GM18861 (cell line): ENCODE measurements around the gene RASAL2.

Experiments
- ATAC-seq: cut with Tn5 transposase; IDR thresholded peaks from one replicate; pipeline ENCODE4 v1.9.1; 2021; ENCODE audit not compliant: unreplicated experiment

Gene RASAL2

DNA sequence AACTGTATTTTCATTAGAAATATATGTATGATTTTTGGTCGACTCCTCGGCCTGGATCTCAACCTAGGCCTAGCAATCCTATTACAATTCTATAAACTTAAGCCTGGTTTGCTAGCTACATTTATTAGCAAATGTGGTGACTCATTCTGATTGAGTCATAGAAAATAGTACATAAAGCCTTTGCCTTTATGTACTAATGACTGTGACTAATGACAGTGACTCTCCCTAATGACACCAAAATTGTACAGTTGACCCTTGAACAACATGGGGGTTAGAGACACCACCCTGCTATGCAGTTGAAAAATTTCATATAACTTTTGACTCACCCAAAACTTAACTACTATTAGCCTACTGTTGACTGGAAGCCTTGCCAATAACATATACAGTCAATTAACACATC, 324.0 kb downstream of the RASAL2 start:
- no peak for ATAC-seq

DNA sequence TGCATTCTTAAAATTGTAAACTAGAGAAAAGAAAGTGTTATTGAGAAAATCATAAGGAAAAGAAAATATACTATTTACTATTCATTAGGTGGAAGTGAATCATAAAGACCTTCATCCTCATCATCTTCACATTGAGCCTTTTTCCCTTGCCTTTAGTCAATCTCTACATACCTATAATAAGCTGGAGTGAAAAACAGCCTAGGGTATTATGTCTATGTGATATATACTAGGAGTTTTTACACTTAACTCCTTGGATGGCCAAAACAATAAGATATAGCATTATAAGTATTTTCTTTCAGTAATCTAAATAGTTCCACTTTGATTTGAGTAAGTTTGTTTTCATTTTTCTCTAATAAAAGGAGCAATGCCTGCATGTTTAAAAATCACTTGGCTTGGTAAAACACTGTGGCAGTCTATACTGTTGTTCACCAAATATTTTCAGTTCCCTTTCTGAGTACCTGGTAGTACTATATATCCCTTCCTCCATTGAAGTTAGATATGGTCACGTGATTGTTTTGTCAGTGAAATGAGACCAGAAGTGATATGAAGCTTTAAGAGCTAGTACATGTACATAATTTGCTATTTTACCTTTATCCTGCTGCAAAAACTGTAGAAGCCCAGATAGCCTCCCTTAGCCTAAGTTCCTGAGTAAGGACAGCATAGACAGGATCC, 324.5 kb downstream of the RASAL2 start:
- ATAC-seq: peak; percentile 85

- no peak for ATAC-seq
Measured at GRCh38 chr1:178434360-178434759, 340.5 kb downstream of the RASAL2 start.

DNA sequence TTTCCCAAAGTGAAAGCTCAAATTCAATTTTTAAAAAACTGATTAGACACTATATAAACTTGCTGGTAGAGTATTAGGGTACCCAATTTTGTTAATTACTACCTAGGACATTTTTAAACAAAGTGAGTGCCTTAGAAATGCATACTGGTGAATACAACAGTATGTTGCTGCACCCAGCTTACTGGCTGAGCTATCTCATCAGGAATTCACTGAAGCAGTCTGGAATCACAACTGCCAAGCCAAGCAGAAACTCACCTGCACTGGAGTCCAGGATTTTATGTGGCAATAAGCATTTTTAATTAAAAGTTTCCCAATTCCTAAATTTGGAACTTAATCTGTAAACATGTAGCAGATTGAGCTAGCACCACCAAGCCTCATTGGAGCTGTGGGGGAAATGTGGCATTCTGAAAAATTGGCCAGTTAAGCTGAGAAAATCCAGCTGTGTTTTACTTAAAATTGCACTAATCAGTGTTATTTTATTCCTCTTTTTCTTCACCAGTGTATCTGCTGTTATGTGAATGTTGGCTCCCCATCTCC, 341.1 kb downstream of the RASAL2 start:
- ATAC-seq: no peak

DNA sequence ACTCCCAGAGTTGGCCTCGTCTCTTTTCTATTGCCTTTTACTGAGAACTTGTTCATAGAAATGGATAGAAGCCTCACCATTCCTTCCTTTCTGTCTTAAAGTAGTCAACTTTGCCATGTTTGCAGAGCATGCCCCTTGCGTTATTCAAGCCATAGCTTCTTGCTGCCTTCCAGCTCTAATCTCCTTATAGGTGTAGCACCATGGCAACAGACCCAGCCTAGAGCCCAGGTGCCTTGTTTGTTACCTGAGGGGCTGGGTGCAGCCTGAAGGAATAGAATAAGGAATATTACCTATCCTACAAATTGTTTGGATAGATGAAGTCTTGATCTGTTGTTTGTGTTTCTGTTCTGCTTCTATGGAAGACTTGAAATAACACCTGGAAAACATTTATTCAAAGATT, 343.0 kb downstream of the RASAL2 start:
- ATAC-seq: no peak

GRCh38 chr1:178438432-178438831, 344.5 kb downstream of the RASAL2 start:
- ATAC-seq: no peak

DNA sequence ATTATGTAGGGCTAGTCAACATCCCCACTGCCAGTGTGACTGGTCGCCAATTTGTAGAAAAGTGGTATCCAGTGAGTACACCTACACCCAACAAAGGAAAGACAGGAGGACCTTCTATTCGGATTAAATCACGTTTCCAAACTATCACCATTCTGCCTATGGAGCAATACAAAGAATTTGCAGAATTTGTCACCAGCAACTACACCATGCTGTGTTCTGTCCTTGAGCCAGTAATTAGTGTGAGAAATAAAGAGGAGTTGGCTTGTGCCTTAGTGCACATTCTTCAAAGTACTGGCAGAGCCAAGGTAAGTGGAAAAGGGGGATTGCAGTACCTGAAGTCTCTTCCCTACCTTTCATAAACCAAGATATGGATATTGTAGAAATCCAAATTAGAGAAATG, 349.0 kb downstream of the RASAL2 start:
- ATAC-seq: no peak

DNA sequence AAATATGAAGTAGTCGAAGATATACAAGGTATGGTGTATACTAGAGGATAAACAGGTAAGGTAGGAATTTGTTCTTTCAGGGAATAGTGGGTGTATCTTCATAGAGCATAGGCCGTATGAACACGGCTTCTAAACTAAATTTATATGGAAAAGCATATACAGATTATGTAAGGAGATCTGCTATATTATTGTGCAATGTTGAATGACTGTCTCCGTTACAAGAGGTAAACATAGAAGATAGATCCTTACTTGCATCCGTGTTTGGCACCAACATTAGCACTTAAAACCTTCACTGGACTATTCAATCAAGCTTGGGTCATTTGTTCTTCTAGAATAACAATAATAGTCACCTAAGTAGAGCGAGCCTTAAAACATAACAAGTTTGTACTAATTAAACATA, 357.0 kb downstream of the RASAL2 start:
- no peak for ATAC-seq

DNA sequence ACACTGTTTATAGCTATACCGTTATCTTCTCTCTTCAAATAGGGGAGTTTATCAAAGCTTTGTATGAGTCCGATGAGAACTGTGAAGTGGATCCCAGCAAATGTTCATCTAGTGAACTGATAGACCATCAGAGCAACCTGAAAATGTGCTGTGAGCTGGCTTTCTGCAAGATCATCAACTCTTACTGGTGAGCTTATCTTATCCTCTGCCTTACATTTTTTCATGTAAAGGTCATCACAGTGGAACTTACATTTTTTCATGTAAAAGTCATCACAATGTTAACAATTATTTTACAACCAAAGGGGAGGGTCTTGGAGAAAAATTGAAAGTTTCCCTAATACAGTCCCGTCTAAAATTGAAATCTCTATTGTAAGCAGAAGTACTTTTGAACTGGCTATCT, 357.6 kb downstream of the RASAL2 start:
- ATAC-seq: no peak

DNA sequence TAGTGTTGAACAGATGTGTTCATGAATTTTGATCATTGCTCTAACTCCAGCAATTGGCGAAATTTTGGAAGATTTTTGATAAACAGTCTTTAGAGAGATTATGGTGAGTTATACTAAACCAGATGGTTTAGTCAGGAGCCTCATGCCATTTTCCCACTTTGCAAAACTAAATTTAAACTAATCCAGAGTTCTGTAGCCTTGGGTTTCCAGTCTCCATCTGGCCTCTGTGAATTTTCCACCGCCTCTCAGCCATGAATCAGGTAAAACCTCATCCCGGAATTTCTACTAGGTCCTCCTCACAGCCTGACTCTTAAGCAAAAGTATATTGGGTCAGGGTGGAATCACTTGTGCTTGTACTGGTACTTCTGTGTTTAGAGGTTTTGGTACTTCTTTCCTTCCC, 358.1 kb downstream of the RASAL2 start:
- ATAC-seq: no peak

DNA sequence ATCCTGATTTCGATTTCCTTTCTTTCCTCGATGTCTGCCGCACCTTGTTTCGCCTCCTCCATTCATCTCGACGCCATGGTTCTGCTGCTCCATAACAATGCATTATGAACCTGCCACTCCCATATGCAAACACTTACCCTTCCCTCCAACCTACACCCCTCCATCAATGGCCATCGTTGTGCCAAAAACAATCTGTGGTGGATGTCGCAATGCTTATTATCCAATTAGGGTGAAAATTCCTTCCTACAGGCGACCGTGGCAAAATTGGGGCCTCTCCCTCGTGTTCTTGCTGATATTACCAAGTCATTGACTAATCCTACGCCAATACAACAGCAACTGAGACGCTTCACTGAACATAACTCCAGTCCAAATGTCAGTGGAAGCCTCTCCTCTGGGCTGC, 362.6 kb downstream of the RASAL2 start:
- ATAC-seq: no peak

DNA sequence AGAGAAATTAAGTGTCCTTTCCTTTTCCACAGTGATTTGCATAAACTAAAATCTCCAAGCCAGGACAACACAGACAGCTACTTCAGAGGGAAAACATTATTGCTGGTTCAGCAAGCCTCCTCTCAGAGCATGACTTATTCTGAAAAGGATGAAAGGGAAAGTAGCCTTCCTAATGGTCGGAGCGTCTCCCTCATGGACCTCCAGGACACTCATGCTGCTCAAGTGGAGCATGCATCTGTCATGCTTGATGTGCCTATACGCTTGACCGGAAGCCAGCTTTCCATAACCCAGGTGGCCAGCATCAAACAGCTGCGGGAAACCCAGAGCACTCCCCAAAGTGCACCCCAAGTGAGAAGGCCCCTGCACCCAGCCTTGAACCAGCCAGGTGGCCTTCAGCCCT, 363.7 kb downstream of the RASAL2 start:
- ATAC-seq: no peak

DNA sequence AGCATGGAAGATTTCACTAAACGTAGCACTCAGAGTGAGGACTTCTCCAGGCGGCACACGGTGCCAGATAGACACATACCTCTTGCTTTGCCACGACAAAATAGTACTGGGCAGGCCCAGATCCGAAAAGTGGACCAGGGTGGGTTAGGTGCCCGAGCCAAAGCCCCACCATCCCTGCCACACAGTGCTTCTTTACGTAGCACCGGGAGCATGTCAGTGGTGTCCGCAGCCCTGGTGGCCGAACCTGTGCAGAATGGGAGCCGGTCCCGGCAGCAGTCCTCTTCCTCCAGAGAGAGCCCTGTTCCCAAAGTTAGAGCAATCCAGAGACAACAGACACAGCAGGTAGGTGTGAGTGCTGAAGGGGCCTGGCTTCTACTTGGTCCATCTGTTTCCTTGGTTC, 364.3 kb downstream of the RASAL2 start:
- no peak for ATAC-seq

DNA sequence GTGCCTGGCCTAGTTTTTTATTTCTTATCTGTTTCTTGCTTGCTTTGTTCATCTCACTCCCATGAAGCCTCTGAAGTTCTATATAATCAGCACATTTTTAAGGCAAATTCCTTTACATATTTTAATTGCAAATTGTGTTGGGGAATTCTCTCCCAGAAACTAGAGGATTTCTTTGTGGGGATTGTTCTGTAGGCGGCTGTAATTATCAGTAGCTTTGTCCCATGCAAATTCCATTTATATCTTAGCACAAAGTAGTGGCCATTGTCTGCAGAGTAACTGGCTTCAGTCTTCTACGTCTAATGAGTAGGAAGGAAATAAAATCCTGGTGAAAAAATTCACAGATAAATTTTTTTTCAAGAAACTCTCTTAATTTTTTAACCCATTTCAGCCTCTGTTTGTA, 367.2 kb downstream of the RASAL2 start:
- no peak for ATAC-seq

- ATAC-seq: no peak
Measured at GRCh38 chr1:178461701-178462100, 367.8 kb downstream of the RASAL2 start.

DNA sequence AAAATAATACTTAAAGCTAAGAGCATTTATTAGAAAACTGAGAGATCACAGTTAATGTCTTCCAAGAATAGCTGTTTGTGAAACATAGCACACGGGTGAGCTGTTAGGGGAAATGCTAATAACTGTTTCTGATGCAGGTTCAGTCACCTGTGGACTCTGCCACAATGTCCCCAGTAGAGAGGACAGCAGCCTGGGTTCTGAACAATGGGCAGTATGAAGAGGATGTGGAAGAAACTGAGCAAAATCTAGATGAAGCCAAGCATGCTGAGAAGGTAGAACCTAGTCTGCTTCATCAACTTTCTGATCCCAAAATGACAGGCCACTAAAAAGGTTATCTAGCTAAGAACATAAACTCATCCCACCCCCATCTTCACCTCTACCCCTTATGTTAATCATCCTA, 370.2 kb downstream of the RASAL2 start:
- no peak for ATAC-seq

- ATAC-seq: no peak
Measured at GRCh38 chr1:178464566-178464965, 370.7 kb downstream of the RASAL2 start.

DNA sequence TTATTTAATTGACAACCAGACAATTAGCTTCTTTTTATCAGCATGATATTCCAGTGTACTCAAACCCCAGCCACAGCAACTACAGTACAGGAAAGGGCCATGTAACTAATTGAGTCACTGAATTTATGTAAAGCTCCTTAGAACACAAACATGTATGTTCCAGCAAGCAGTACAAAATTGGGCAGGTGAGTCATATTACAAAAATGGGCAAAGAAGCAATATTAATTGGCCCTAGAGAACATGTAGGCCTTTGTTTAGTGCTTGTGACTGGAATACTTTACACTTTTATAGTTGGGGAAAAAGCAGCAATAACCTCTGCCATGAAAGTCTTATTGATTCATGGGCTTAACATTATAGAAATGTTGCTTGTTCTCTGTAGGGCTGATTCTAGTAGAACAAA, 371.1 kb downstream of the RASAL2 start:
- no peak for ATAC-seq

- no peak for ATAC-seq
Measured at GRCh38 chr1:178467837-178468236, 373.9 kb downstream of the RASAL2 start.

DNA sequence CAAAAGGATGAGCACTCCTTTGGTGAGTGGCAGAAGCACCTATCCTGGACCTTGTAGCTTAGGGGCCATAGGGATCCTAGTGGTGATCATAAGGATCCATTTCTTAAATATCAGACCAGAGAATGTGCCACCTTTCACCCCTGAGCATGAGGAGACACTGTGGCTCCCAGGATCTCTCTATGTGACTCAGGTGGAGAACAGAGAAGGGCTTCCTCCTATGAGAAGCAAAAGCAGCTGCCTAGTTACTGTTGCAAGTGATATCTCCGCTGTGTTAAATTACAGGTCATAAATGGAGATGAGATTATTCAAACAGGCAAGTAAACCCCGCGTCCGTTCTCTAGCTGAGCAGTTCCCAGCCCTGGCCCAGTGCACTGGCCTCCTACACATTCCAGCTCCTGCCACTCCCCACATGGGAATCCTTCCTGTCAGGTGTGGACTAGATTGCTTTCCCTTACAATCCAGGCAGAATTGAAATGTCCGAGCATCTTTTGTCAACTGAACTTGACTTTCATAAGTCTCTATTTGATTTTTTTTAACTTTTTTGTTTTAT, 376.6 kb downstream of the RASAL2 start:
- ATAC-seq: no peak

- no peak for ATAC-seq
Measured at GRCh38 chr1:178472531-178472930, 378.6 kb downstream of the RASAL2 start.

- ATAC-seq: no peak
Measured at GRCh38 chr1:178477373-178477772, 383.5 kb downstream of the RASAL2 start.

GRCh38 chr1:178477841-178478240, 383.9 kb downstream of the RASAL2 start:
- no peak for ATAC-seq
